AG08396 (cell line): ENCODE measurements around the gene HTR6.
"Not testable (repeated sequence)": the region's sequence is repeated elsewhere in the genome, so short reads cannot be mapped to it uniquely, and the experiment has no call there.

Experiments
- DNase-seq: peaks from one replicate; pipeline ENCODE4 v3.0.0; 2012; ENCODE audit warnings: low spot score, mixed read lengths

Gene HTR6

GRCh38 chr1:19639228-19639627, 25.4 kb upstream of the HTR6 start:
- not testable (repeated sequence) for DNase-seq

DNA sequence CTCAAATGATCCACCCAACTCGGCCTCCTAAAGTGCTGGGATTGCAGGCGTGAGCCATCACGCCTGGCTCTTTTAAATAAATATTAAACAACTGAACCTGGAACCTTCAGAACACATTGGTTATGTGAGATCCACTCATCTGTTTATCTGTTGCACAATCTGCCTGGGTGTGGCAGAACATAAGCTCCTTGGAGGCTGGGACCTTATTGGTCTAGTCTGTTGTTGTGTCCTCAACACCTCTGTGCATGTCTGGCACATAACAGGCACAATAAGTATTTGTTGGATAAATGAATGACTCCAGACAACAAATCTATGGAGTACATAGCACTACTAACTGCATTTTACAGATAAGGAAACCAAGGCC, 24.7 kb upstream of the HTR6 start:
- DNase-seq, result no peak

- peak; percentile 33 for DNase-seq
These were observed 24.0 kb upstream of the HTR6 start for GRCh38 chr1:19640363-19641316.

GRCh38 chr1:19643121-19643520, 21.6 kb upstream of the HTR6 start:
- DNase-seq, result no peak

GRCh38 chr1:19643602-19644394, 20.9 kb upstream of the HTR6 start, which contains the start of gene NBL1:
Gene NBL1 (plus strand): TSS chr1:19644311. CDS start chr1:19655031, 10,720 bp downstream.
- peak; percentile 89 for DNase-seq

DNA sequence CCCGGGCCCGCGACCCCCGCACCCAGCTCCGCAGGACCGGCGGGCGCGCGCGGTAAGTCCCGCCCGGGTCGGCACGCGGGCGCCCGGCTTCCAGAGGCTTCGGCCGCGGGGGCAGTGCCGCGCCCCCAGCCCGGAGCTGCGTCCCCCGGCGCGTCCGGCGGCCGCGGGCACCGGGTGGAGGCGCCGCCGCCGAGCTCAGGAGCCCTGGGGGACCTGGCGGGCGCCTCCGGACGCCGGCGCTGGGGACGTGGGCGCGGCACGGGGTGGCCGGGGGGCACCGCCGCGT, 20.3 kb upstream of the HTR6 start:
- DNase-seq, result no peak

- peak; percentile 75 for DNase-seq
These were observed 19.8 kb upstream of the HTR6 start for GRCh38 chr1:19644681-19645410.

DNA sequence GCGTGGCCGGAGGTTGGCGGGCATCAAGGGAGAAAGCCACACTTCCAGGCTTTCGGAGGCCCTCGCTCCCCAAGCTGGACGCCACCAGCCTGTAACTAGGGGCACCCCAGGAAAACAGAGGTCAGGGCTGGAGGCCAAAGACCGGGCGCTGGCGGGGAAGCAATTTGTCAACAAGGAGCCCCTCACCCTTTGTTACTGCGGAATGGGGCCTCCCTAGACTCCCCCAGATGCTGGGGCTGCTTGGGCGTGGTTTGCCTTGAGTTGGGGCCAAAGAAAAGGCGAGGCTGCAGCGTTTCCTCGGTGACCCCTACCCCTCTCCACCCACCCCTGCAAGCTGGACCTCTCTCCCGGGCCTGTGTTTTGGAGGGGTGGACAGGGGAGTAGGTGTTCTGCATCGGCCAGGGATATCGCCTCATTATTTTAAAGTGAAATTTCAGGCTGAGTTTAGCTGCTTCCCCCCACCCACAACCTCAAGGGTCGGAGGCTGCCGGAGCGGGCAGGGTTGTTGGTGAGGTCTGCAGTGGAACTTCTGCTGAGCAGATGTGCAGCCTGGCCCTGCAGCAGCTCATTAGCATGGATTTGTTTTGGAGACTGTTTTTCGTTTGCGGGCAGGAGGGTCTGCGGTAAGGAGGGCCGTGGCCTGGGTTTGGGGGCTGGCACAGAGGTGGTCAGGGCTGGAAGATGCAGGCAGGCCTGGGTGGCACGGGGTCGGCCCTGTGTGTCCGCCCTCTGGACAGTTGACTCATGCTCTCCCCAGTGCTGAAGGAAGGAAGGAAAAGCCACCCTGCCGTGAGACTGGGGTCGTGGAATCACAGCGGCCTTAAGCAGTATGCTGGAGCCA, 19.0 kb upstream of the HTR6 start:
- DNase-seq, result no peak

DNA sequence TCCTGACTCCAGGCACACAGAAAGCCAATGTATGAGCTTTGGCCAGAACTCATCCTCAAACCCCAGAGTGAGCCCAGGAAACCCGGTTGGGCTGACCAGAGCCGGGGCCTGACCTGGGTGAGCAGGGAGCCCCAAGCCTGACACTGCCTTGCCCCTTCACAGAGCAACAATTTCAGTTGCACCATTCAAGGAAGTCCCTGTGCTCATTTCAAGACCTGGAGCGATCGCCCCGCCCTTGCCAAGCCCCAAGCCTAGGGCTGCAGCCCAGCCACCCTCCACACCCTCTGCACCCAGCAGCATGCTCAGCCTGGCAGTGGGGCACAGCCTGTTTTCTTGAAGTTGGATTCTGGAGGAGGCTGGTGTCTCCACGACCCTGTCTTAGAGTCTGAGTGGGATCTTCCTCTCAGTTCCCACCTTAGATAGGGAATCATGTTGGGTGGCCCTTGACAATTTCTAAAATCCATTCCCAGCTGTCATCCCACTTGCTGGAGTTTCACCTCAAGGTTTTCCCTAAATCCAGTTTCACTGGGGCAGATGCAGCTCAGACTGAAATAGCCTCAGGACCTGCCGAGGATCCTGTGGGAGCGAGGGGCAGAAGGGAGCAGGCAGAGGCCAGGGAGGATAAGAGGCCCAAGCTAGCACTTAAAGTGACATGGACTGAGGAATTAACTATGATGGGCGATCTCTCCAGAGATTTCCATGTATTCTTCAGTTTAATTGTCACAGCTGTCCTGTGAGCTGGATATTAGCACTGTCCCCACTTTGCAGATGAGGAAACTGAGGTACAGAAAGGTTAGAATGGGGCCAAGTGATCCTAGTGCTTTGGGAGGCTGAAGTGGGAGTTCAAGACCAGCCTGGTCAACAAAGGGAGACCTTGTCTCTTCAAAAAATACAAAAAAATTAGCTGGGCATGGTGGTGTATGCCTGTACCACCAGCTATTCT, 18.0 kb upstream of the HTR6 start:
- DNase-seq, result no peak

GRCh38 chr1:19647643-19648042, 17.0 kb upstream of the HTR6 start:
- DNase-seq, result no peak

DNA sequence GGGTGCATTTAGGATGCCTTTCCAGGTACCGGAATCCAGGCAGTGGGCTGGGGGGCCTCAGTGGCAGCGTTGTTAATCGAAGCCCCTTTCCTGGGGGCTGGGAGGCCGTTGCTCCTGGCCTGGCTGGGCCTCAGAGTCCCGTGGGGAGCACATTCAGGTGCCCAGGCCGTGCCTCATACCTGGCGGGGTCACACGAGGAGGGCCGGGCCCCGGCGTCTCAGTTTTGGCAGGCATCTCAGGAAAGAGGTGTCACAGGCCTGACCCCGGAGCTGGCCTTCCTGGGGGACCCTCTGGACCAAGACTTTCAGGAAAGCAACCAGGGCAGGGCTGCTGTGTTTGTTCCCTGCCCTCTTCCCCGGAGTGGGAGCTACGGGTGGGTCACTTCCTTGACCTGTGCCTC, 16.4 kb upstream of the HTR6 start:
- no peak for DNase-seq

- DNase-seq, result no peak
These were observed 16.0 kb upstream of the HTR6 start for GRCh38 chr1:19648689-19649088.

DNA sequence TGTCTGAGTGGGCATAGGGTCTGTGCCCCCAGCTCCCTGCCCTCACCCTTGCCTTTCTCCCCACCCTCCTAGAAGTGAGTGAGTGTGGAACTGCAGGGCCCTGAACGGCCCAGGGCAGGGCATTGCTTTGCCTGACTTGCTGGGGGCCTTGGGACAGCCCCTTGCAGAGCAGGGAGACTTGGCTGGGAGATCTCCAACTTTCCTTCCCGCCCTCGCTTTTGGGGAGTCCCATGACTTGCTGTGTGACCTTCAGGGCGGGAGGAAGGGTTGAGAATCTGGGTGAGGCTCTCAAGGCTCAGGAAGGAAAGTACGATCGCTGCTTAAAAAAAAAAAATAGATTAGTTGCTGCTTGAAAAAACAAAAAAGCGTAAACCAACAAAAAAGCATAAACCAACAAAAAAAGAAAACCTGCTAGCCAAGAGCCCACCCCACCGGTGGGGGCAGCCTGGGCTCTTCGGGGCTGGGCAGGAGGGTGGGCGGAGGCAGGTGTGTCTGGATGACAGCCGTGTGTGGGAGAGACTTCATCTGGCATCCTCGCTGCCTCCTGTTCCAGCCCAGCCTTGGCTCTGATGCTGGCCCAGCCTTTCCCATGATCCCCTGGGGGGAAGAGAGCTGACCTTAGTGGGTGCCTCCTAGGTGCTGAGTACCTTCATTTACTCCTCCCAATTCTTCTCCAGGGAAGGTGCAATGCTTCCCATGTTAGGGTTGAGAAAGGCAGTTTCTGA, 14.1 kb upstream of the HTR6 start:
- no peak for DNase-seq

DNA sequence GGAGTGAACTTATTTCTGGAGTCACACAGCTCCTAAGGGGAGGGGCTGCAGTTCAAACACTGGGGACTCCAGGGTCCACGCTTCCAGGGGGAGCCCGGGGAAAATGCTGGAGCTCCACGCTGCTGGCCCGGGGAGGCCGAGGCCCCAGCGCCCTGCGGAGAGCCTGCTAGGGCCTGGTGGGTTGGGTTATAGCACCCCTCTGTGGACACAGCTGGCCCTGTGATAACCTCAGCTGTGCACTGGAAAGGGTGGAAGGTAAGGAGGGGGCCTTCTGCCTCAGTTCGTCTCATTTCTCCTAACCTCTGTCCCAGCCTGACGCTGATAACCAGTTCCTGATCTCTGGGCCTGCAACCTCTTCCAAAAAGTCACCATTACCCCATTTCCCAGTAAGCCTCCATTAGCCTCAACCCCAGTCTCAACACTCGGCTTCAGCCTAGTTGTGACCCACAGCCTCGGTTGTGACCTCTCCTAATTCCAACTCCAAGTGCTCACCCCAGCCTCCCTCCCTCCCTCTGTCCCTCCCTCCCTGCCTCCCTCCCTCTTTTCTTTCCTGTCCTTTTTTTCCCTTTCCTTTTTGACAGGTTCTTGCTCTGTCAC, 13.4 kb upstream of the HTR6 start:
- DNase-seq, result peak; percentile 91

GRCh38 chr1:19654386-19654785, 10.3 kb upstream of the HTR6 start:
- DNase-seq, result no peak

DNA sequence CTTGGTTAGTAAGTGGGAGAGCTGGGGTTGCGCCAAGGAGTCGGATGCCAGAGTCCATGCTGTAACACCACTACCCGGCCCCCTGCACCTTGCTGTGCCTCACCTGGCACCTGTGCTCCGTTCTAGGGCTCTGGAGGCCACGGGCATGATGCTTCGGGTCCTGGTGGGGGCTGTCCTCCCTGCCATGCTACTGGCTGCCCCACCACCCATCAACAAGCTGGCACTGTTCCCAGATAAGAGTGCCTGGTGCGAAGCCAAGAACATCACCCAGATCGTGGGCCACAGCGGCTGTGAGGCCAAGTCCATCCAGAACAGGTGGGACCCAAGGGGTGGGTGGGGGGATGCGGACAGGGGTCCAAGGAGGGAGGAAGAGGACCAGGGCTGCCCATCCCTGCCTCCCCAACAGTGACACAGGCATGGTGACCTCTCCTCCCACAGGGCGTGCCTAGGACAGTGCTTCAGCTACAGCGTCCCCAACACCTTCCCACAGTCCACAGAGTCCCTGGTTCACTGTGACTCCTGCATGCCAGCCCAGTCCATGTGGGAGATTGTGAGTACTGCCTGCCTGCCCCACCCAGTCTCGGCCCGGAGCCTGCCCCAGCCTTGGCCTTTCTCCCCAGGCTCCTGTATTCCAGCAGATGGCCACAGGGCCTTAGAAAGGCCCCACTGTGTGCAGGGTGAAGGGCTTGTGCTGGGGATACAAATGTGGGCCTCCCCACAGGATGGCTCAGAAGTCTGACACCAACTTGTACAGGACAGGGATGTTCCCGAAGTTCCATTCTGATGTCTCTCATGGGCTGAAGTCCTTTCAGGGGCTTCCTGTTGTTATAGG, 9.6 kb upstream of the HTR6 start:
- no peak for DNase-seq

DNA sequence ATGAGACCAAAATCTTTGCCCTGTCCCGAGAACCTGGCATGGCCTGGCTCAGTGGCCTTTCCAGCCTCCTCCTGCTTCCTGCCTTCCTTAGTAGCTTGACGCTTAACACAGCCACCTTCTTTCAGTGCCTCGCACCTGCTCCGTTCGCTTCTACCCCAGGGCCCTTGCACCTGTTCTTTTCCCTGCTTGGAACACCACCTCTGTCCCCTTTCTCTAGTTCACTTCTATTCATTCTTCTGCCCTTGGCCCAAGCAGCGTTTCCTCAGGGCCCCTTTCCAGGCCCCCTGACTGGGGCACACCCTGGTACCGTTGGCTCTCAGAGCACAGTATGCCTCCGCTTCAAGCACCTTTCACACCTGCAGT, 9.0 kb upstream of the HTR6 start:
- DNase-seq, result no peak

DNA sequence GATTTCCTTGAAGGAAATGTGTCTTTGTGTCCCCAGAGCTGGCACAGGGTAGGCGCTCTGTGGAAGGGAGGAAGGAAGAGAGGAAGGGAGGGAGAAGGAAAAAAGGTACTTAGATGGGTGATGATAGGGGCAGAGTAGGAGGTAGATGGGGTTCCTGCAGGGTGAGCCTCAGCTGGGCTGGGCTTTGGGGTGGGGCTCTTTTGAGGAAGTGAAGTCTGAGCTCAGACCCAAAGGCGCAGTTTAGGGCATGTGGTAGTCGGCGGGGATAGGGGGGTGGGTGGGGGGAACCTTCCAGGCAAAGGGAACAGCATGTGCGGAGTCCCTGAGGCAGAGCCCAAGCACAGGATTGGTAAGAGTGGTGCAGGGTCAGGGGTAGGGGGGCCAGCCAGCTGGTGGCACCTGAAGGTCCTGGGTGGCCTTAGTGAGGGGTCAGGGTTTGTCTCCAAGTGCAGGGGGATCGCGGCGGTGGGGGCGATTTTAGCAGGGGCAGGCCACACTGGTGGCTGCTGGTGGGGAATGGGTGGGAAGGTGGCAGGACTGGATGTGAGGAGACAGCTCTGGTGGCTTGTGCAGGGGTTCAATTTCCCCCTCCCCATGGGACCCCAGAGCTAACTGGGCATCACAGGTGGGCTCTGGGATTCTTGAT, 8.4 kb upstream of the HTR6 start:
- no peak for DNase-seq
